Measurements from ENCODE around the gene HNRNPUL1. TPM values are rescaled to one million over a fixed set of nuclear protein-coding genes. Genes with fewer than 3 reads are reported as not detected.
A peak's percentile ranks its signal among the peaks of the same experiment; 100 is the strongest.

HNRNPUL1 gene
- total and polyA plus RNA-seq, 2 donors (not counting 3 experiments of a cell fraction or from before 2014, with no cell fraction given): 83.2 to 261 TPM

DNA sequence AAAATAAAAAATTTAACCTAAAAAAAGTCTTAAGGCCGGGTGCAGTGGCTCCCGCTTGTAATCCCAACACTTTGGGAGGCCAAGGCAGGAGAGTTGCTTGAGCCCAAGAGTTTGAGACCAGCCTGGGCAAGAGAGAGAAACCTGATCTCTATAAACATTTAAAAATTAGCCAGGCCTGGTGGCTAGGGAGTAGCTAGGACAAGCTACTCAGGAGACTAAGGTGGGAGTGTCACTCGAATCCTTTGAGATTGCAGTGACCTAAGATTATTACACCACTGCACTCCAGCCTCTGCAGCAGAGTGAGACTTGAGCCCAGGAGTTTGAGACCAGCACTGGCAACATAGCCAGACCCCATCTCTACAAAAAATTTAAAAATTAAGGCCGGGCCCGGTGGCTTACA is 46.9 kb downstream of the HNRNPUL1 start:
- H3K9me3 ChIP-seq (replicated peaks; ENCODE audit: control insufficient read depth, insufficient read depth, low read length): no peaks in the 10 kb centered on the region
- intact Hi-C loops (cut with micrococcal nuclease) (no loop called here), dilution Hi-C loops (cut with MboI; ENCODE audit: extremely low pct_ligation_motif_present, low sequenced_read_pairs) (no loop called here)
- no peaks in the 10 kb centered on the region for H3K27me3 ChIP-seq (ENCODE audit: control insufficient read depth in 2 of 2, insufficient read depth in 2 of 2, low read length in 2 of 2)
- ChIA-PET POLR2A (no interaction called here), CTCF (interaction anchor here (1.2 to 1.9 kb wide), 4 partner anchors 11 to 121 kb away, joined by 4 to 9 read pairs (median 4); no protein-coding TSS in a partner anchor)
- H3K9me1 ChIP-seq (replicated peaks; ENCODE audit: control insufficient read depth, extremely low read depth, insufficient read depth, low read length): no peaks in the 10 kb centered on the region
- no peak for TF ChIP-seq EZH2 (IDR thresholded peaks at IDR 0.05; ENCODE audit: borderline replicate concordance, low read depth, low read length, severe bottlenecking)
- no peak for TF ChIP-seq FOS (IDR thresholded peaks at IDR 0.05; ENCODE audit: borderline replicate concordance, insufficient read depth, low read length)
- TF ChIP-seq, protein P1, sequence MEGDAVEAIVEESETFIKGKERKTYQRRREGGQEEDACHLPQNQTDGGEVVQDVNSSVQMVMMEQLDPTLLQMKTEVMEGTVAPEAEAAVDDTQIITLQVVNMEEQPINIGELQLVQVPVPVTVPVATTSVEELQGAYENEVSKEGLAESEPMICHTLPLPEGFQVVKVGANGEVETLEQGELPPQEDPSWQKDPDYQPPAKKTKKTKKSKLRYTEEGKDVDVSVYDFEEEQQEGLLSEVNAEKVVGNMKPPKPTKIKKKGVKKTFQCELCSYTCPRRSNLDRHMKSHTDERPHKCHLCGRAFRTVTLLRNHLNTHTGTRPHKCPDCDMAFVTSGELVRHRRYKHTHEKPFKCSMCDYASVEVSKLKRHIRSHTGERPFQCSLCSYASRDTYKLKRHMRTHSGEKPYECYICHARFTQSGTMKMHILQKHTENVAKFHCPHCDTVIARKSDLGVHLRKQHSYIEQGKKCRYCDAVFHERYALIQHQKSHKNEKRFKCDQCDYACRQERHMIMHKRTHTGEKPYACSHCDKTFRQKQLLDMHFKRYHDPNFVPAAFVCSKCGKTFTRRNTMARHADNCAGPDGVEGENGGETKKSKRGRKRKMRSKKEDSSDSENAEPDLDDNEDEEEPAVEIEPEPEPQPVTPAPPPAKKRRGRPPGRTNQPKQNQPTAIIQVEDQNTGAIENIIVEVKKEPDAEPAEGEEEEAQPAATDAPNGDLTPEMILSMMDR (IDR thresholded peaks at IDR 0.05; ENCODE audit: extremely low read depth in 1 of 2, insufficient read depth in 1 of 2, low read depth in 1 of 2, low read length in 2 of 2): no peak
- no peak for TF ChIP-seq GATA2 (IDR thresholded peaks at IDR 0.05; ENCODE audit: insufficient read depth, insufficient read length, low read depth, low read length)
- TF ChIP-seq POLR2A (IDR thresholded peaks at IDR 0.05; ENCODE audit: low read depth, low read length): no peak
- no peak for TF ChIP-seq POLR2AphosphoS5 (IDR thresholded peaks at IDR 0.05; ENCODE audit: insufficient read depth, low read depth, low read length)
- TF ChIP-seq, protein P2, sequence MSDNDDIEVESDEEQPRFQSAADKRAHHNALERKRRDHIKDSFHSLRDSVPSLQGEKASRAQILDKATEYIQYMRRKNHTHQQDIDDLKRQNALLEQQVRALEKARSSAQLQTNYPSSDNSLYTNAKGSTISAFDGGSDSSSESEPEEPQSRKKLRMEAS (IDR thresholded peaks at IDR 0.05; ENCODE audit: insufficient read depth, insufficient read length): no peak
- TF ChIP-seq JUN (IDR thresholded peaks at IDR 0.05; ENCODE audit: borderline replicate concordance, insufficient read depth, insufficient read length, low read depth): no peak
- no peak for TF ChIP-seq MYC (IDR thresholded peaks at IDR 0.05; ENCODE audit: low read depth, low read length)
- H3K9ac ChIP-seq (replicated peaks; ENCODE audit: extremely low read depth, insufficient read depth, low read length): peak overlapping the region; percentile 83
- no peak for DNase-seq (ENCODE audit: low read depth, low spot score)
- peak overlapping the region; percentile 71 to 97 (median 81) for H3K4me3 ChIP-seq (replicated peaks in 1 of 3; ENCODE audit: insufficient read depth in 1 of 3, low read depth in 1 of 3, low read length in 3 of 3)
- peak overlapping the region; percentile 95 for H3K4me2 ChIP-seq (ENCODE audit: insufficient read depth, low read length)
- H3K4me1 ChIP-seq (ENCODE audit: control insufficient read depth, extremely low read depth, insufficient read depth, low read length): peaks cover 40% of the 10 kb centered on the region
- peaks cover 14 to 18% of the 10 kb centered on the region in 2 experiments for H3K36me3 ChIP-seq (ENCODE audit: control insufficient read depth in 2 of 2, extremely low read depth in 1 of 2, insufficient read depth in 2 of 2, low read length in 2 of 2)
- no peaks in the 10 kb centered on the region for H4K20me1 ChIP-seq (replicated peaks; ENCODE audit: control insufficient read depth, extremely low read depth, insufficient read depth, low read length)
- no peak overlapping the region for H2AFZ ChIP-seq (ENCODE audit: low read depth, low read length)
- H3K79me2 ChIP-seq (ENCODE audit: control insufficient read depth, insufficient read depth, low read length): peaks cover 37% of the 10 kb centered on the region
- BruUV-seq (replicated peaks): no TSS peak
- H3K27ac ChIP-seq (ENCODE audit: insufficient read depth, low read depth, low read length): peak overlapping the region; percentile 57
- FAIRE-seq: no peak

All from endothelial cell of umbilical vein (primary cell).